ENCODE data around the gene EDC4. TPM values are rescaled to one million over a fixed set of nuclear protein-coding genes. Genes with fewer than 3 reads are reported as not detected.

EDC4 gene
- total and polyA plus RNA-seq, 2 of the 13 experiments (the other 11 are each of a cell fraction or from before 2014, with no cell fraction given) = 51.4 to 59.1 TPM

GRCh38 chr16:67828651-67829050 is 44.2 kb upstream of the EDC4 start:
- Histone ChIP-seq H3K4me3 (replicated peaks in 1 of 3; ENCODE audit: insufficient read depth in 1 of 3, low read depth in 2 of 3, low read length in 3 of 3) (no peak overlapping the region), H3K4me2 (ENCODE audit: low read depth, low read length) (no peak overlapping the region), H3K27ac (ENCODE audit: extremely low read length, insufficient read depth, low read length) (no peak overlapping the region), H3K27me3 (ENCODE audit: control insufficient read depth in 1 of 2, insufficient read depth in 2 of 2, low read length in 2 of 2) (no peaks in the 10 kb centered on the region; a peak in 2 of 5 replicates), H3K9me3 (ENCODE audit: low read length) (no peaks in the 10 kb centered on the region), H3K36me3 (replicated peaks in 1 of 2; ENCODE audit: control insufficient read depth in 1 of 2, insufficient read depth in 2 of 2, low read length in 2 of 2) (peaks cover 19 to 53% of the 10 kb centered on the region in 2 experiments), H3K79me2 (ENCODE audit: insufficient read depth, low read length) (peaks cover 16% of the 10 kb centered on the region), H3K9ac (ENCODE audit: insufficient read depth, low read depth, low read length) (no peak overlapping the region), H3K4me1 (ENCODE audit: insufficient read depth, low read length) (peaks cover 19% of the 10 kb centered on the region), H2AFZ (ENCODE audit: low read length) (no peak overlapping the region), H4K20me1 (ENCODE audit: insufficient read depth, low read length) (no peaks in the 10 kb centered on the region)
- no peak for FAIRE-seq
- DNase-seq (ENCODE audit: low spot score) = no peak
- CTCF ChIA-PET (ENCODE audit: low intra/inter-chr PET ratio, low total read pairs) = no interaction called here
- POLR2A ChIA-PET = no interaction called here
- BruUV-seq (replicated peaks) = no TSS peak
- no peak for ATAC-seq
- in situ Hi-C loops (cut with HindIII; ENCODE audit: extremely low pct_ligation_motif_present, low pct_unique_long_range_greater_than_20kb) (no loop called here), intact Hi-C loops (cut with micrococcal nuclease; ENCODE audit: unreplicated experiment) (no loop called here)
- WGBS (ENCODE audit: low lambda C conversion rate) = 98% methylated on average over 3 of the region's 4 CpGs
- no peak for TF ChIP-seq MAFF (IDR thresholded peaks at IDR 0.05; ENCODE audit: low read depth, low read length)
- TF ChIP-seq NR2C2 (CRISPR knock-in tag; IDR thresholded peaks at IDR 0.05; ENCODE audit: borderline replicate concordance) = no peak
- TF ChIP-seq GZF1 (CRISPR knock-in tag; IDR thresholded peaks at IDR 0.05) = no peak
- no peak for TF ChIP-seq KLF16 (CRISPR knock-in tag; IDR thresholded peaks at IDR 0.05)
- no peak for TF ChIP-seq NR3C1 (CRISPR knock-in tag; IDR thresholded peaks at IDR 0.05)
- TF ChIP-seq, protein P1, sequence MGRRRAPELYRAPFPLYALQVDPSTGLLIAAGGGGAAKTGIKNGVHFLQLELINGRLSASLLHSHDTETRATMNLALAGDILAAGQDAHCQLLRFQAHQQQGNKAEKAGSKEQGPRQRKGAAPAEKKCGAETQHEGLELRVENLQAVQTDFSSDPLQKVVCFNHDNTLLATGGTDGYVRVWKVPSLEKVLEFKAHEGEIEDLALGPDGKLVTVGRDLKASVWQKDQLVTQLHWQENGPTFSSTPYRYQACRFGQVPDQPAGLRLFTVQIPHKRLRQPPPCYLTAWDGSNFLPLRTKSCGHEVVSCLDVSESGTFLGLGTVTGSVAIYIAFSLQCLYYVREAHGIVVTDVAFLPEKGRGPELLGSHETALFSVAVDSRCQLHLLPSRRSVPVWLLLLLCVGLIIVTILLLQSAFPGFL (CRISPR knock-in tag; IDR thresholded peaks at IDR 0.05) = no peak
- no peak for TF ChIP-seq SP140L (CRISPR knock-in tag; IDR thresholded peaks at IDR 0.05; ENCODE audit: borderline replicate concordance)
- no peak for TF ChIP-seq ZNF446 (CRISPR knock-in tag; IDR thresholded peaks at IDR 0.05)
- TF ChIP-seq ZNF619 (CRISPR knock-in tag; IDR thresholded peaks at IDR 0.05) = no peak
- TF ChIP-seq ARID3A (IDR thresholded peaks at IDR 0.05; ENCODE audit: low read depth, low read length) = no peak
- TF ChIP-seq ZFYVE20 (CRISPR knock-in tag; IDR thresholded peaks at IDR 0.05; ENCODE audit: borderline replicate concordance, low read depth) = no peak
- no peak for TF ChIP-seq ZNF407 (CRISPR knock-in tag; IDR thresholded peaks at IDR 0.05; ENCODE audit: not compliant biosample characterization)
- TF ChIP-seq, protein P2, sequence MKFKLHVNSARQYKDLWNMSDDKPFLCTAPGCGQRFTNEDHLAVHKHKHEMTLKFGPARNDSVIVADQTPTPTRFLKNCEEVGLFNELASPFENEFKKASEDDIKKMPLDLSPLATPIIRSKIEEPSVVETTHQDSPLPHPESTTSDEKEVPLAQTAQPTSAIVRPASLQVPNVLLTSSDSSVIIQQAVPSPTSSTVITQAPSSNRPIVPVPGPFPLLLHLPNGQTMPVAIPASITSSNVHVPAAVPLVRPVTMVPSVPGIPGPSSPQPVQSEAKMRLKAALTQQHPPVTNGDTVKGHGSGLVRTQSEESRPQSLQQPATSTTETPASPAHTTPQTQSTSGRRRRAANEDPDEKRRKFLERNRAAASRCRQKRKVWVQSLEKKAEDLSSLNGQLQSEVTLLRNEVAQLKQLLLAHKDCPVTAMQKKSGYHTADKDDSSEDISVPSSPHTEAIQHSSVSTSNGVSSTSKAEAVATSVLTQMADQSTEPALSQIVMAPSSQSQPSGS (CRISPR knock-in tag; IDR thresholded peaks at IDR 0.05) = no peak
